Stimulated activated CD8-positive, alpha-beta memory T cell treated with anti-CD3 and anti-CD28 coated beads, Interleukin-4, amount 100 ng/mL, for 4 hours (primary cell): Measurements from ENCODE around the gene FAM135A.

Source experiments
- DNase-seq, 2 donors: peaks; one replicate each; pipeline ENCODE4 v3.0.0-alpha.2; 2020; ENCODE audit warnings: low read depth in 2 of 2, low spot score in 1 of 2

The FAM135A gene

DNA sequence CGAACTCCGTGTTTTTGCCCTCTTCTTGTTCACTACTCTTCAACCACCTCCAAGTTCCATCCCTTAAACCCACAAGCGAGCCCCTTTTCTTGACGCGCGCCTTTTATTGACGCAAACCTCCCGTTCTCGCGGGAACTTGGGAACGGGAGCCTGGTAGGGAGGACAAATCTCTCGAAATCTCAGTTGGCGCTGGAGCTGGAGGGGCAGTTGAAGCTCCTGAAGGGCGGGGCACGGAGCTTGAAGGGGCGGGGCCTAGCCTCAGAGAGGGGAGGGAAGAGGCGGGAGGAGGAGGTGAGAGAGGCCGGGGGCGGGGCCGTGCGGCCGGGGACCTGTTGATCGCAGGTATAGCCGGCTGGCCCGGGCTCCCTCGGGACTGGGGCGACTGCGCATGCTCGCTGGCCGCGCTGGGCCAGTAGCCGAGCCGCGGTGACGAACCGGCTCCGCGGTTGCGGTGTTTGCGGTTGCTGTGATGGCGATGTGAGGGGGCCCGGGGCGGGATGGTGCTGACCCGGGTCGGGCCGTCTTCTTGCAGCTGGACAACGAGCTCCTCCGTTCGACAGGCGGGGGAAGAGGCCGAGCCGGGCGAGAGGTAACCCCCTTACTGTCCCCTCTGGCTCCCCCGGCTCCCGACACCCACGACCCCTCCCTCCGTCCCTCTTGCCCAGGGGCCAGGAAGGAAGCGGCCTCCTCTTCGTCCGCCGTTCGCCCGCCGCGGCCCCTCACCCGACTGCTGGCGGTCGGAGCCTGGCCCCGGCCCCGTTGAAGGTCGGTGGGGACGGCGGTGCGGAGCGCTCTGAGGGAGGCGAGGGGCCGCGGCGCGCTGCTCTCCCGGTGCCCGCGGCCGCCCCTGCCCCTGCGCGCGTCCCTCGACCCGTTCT is at the start of gene FAM135A:
Gene FAM135A, plus strand, starts transcription at position 395 of the 878 bp plus-strand sequence. CDS start 14,835 bp downstream, outside the sequence.
- peak; percentile 84 to 90 for DNase-seq

DNA sequence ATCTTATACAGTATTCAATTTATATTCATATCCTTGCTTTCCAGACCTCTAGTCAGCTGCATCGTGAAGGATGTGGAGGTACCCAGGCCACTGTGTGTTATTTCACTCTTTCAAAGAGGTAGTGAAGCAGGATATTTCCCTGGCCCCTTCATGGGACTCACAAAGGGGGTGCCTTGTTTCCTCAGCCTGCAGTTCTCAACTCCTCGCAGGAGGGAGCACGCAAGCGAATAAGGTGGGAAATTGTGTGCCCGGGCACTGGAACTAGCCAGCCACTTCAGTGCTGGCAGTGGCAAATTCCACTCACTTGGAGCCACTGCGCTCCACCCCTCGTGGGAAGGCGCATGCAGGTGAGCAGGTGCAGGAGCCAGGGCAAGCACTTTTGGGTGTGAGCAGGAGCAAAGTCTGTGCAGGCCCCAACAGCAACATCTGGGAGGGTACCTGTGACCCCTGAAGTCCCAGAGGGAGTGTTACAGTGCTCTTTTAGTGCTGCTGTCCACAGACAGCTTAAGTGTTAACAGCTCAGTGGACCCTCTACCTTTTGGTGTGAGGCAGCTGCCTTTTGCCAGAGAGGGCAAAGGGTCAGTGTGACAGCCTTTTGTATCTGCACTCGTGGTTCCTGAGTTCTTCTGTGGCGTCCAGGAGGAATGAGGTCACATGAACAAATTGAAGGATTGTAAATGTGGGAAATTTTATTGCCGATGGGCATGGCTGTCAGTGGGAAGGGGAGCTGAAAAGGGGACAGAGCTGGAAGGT is 49.4 kb upstream of the FAM135A start:
- DNase-seq = no peak

DNA sequence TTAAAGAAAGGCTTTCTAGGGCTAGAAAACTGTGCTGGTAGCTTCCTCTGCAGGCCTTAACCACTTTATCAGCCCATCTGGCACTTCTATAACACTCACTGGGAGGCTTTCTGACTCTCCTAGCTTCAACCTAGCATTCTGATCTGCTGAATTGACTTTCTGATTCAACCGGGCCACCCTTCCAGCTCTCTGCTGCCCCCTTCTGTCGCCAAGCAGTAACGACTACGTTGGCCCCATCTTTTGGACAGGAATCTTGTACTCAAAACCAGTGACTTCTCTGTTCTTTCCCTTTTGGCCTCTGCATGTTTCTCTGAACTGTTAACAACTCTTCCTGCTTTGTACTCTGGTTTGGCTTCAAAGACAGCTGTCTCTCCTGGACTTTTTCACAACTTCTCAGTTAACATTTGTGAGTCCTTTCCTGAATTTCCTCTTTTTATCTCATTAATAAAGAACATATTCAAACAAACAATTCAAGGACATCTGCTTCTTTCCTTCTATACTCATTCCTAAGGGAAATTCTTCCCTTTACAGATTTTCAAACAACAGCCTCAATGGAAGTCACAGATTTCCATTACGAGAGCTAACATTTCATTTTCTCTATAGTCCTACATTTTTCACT is 43.9 kb upstream of the FAM135A start:
- peak; percentile 17 to 22 for DNase-seq

DNA sequence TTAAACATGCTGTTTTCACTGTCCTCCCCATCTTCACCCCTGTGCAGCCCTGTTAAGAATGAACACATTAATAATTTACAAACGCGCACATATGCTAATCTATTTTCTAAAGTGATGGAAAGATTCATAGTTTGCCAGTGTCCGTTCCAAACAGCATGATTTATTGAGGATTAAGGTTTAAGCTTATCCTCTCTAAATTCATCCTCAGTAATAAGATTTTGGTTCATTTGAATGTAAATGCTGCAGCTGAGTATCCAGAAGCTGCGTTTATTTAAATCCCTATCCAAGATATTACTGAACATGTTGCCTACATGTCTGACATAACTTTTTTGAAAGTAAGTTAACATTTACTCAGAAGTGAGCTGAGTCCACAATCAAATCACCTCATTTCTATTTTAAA is 42.8 kb upstream of the FAM135A start:
- DNase-seq = no peak

DNA sequence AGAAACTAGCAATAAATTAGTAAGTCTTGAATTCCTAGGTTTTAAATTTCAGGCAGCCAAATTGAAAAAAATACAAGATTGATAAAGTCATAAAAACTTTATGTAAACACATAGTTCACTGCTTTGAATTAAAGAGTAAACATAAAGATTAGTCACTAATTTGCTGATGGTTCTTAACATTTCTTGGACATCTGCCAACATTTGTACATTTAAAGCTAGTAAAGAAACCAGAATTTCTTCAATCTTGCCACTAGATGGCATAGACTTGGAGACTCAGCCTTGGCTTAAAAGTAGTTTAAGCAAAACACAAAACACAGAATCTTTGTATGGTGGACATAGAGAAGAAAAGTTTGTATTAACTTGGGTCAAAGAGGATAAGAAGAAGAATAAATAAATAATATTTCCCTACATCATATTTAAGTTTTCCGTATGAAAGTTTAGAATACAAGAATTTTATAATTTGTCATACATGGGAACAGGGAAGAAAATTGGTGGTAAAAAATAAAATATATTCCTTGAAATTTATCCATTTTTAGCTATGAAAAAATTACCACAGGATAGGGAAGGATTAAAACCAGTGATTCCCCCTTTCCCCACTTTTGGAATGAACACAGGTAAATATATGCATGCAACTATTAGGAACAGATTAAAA is 41.7 kb upstream of the FAM135A start:
- no peak for DNase-seq

DNA sequence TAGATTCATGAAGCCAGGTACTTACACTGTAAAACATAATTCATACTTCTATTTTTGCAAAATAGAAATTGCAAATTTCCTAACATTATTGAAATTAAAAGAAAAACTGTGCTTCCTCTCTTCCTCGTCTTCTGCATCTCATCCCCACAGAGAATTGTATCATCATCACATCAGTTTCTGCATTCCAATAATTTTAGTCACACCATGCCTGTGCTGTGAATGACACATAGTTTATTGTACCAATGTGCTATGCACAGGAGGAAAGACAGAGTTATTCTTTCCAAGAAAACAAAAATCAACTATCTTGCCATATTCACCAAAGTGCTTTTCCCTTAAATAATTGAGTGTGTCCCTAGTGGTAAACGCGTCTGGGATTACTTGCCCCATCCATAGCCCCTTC is 38.1 kb upstream of the FAM135A start:
- no peak for DNase-seq

DNA sequence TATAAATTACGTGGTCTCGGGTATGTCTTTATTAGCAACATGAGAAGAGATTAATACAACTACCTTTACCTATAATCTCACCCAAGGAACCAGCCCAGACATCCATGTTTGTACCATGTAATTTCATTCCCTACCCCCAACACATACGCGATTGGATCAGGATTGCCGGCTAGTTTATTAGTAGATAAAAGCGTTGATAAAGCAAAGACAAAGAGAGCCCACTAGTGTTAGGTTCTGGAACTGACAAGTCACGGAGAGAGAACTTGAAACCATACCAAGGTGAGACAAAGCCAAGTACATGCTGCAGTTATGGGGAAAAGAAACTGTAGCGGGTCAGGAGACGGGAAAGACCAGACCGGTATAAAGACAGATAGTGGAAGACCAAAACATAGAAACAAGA is 37.4 kb upstream of the FAM135A start:
- DNase-seq = no peak

DNA sequence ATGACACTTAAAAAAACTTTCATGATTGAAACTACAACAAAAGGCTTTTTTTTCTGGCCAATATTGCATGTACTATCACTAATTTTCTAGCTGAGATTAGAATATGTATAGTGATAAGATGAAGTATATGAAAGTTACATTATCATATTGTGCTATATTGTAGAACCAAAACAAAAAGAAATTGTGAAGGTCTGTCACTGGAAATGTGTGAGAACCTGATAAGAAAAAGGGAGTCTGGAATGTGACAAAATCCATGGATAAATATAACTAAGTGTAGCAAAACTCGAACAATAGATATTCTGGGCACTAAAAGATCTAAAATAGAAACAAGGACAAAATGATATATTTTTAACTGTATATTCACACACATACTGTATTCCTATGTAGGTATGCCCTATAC is 36.7 kb upstream of the FAM135A start:
- DNase-seq = no peak

DNA sequence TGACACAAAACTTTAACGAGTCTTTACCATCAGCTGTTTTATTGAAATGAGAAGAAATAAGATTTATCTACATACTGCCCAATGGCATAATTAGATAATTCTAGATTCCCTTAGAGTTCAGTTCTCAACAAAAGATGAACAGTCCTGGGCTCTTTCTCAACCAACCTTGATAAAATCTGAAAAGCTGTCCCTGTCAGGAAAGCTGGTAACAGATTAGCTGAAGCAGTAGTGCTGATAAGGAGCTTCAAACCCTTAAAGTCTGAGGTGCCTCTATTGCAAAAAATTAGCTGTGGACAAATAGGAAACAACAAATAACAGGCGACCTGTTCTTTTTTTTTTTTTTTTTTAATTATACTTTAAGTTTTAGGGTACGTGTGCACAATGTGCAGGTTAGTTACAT is 35.9 kb upstream of the FAM135A start:
- no peak for DNase-seq

DNA sequence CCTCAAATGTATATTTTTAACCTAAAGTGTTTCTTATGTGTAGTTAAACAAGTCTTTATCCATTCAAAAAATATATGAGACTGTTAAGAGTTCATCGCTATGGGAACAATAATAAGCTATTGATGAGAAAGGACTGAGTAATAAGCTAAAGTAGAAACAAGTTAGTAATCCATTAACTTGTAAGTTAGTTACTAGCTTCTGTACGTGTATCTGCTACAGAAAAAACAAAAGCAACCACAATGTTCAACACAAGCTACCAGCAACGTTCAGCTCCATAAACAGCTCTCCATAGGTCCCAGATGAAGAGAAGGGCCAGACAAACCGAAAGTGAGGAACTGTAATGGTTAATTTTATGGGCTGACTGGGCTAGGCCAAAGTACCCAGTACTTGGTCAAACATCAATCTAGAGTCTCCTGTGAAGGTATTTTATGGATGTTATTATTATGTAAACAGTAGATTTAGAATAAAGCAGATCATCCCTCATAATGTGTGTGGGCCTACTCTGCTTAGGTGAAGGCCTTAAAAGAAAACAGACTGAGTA is 33.8 kb upstream of the FAM135A start:
- DNase-seq = no peak

DNA sequence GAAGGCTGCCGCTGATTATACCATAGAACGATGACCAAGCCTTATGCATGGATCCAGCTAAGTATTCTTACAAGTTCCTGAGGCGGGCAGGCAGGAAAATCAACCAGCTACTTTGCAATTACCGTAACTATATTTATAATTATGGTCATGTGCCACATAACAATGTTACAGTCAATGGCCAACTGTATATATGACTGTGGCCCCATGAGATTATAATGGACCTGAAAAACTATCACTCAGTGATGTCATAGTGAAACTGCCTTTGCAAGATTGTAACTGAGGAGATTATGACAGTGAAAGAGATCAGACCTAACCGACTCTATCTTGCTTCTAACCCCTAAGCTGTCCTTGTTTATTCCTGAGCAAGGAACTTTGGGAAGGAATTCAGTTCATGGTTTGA is 33.1 kb upstream of the FAM135A start:
- no peak for DNase-seq

DNA sequence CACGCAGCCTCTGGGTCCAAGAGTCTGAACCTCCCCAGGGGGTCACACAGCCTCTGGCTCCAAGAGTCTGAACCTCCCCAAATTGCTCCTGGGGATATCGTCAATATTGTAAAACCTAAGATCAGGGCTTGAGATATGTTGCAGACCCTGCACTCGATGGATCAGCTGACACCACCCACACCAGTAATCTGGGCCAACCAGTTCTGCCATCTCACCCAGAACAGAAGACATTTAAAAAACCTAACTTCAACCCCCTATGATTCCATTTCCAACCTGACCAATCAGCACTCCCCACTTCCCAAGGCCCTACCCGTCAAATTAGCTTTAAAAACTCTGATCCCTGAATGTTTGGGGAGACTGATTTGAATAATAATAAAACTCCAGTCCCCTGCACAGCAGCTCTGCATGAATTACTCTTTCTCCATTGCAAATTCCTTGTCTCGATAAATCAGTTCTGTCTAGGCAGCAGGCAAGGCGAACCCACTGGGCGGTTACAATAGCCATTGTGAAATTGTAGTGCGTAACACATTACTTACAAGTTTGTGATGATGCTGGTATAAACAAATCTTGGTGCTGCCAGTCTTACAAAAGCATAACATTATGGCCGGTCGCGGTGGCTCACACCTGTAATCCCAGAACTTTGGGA is 32.4 kb upstream of the FAM135A start:
- DNase-seq = no peak

DNA sequence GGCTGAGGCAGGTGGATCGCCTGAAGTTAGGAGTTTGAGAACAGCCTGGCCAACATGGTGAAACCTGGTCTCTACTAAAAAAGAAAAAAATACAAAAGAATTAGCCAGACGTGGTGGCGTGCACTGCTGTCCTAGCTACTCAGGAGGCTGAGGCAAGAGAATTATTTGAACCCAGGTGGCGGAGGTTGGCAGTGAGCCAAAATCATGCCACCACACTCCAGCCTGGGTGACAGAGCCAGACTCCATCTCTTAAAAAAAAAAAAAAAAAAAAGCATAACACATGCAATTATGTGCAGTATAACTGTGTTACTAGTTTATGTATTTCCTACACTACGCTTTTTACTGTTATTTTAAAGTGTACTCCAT is 31.9 kb upstream of the FAM135A start:
- no peak for DNase-seq

DNA sequence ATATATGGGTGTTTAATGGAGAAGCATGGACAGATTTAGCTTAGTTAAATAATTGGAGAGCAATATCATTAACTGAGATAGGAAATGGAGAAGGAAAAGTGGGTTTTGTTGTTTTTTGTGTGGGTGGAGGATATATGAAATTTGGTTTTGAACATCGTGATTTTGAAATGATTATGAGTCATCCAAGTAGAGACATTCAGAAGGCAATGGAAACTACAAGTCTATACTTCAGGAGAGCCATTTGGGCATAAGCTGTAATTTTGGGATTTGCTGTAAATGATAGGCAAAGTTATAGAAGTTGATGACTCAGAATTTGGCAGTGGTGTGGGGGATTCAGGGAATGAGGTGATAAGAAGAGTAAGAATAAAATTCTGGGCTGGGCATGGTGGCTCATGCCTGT is 27.4 kb upstream of the FAM135A start:
- DNase-seq = no peak

DNA sequence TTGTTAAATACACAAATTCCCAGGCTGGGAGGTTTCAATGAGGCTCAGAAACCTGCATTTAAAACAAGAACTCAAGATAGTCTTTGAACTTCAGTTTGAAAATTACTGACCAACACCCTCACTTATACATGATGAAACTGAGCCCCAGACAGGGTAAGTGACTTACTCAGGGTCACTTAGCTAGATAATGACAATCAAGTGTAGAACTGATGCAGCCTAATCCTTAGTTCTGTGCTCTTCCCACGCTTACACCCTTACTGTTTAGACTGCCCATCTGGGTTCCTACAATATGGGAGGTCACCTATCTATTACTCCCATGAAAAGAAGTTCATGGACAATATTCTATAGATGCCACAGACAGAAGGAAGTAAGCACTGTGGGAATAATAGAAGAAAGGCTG is 24.5 kb upstream of the FAM135A start:
- no peak for DNase-seq

DNA sequence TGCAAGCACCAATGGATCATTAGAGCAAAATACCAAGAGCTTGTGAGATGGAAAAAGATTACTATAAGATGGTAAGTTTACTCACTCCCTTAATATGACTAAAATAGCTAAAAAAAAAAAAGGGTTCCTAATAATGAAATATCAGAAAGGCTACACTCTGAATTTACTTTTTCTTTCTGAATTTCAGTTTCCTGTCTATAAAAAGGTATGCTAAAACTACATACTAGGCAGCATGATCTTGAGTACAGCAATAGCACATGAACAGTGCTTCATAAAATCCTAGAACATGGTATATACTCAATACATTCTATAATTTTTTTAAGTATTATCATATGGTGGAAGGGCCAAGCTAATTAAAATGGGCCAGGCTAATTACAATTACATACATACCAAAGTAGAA is 24.0 kb upstream of the FAM135A start:
- no peak for DNase-seq

DNA sequence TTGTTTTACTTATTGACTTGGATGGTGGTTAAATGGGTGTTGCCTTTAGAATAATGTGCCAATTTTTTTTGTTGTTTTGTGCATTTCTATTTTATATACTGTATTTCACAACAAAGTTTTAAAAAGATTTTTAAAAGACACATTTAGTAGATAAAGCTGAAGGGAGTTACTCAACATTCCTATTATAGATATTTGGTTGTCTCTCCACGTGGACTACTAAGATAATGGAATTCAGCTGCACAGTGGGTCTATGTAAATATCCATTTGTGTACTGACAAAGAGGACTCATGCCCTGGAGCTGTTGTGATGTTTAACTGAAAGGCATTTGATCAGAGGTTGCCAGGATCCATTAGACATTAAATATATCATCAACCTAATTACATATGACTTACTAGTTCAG is 23.2 kb upstream of the FAM135A start:
- no peak for DNase-seq

DNA sequence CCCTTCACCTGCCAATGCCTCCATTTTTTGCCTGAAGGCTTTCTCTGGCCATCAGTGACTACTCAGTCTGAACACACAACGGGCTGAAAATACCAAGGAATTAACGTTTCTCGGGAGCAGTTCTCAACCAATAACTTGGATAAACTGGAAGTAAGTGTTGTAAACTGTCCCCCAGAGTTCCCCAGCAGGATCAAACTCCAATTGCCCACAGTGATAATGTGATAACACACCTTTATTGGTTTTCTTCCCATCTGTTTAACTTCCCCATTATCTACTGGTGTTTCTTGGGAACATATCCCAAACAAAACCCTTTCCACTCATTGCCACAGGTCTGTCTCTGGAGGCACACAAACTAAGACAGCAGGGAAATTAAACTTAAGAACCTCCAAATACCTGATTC is 21.8 kb upstream of the FAM135A start:
- no peak for DNase-seq

DNA sequence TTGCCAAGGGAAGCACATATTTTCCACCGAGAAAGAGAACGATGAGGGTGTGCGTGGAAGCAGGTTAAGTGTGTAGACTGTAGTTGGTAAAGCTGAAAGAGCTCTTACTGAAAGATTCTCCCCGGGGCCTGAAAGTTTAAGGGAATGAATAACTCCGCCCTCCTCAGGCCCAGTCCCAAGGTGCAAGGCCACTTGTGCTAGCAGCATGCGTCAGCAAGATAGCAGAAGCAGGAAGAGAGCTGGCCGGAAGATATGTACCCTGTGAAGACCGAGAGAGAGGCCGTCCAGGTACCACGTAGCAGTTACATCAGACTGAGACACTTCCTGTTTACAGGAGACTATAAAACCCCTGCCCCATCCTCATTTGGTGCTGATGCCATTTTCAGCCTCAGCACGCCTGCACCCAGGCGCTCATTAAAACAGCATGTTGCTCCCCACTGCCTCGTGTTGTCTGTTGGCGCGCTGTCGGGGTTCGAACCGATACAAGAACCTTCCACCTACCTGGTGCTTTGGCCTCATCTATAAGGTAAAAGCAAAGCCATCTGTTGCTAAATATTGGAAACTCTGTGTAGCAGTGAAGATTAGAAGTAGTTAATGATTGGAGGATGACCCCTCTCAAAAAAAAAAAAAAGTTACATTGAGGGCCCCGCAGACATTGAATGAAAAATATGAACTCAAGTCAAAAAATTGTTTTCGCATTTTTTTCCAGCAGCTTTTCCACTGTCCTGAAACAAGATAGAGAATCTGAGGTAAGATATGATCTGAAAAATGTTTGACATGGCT is 18.6 kb upstream of the FAM135A start:
- no peak for DNase-seq

DNA sequence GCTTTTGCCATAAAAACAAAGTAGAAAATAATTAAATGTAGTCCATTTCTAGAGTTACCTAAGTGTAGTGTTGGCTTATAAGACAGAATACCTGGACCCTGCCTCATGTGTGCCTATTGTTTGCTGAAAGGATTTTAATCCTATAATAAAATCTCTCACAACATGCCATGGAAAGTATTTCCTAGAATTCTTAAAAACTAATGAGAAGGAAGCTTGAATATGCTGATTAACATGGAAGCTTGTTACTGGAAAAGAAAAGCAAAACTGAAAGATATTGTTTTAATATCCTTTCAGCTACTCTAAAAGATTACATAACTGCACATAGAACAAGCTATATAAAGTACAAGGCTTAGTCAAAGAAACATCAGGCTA is 18.0 kb upstream of the FAM135A start:
- no peak for DNase-seq
